ENCODE data around the gene ACE.

ACE gene

DNA sequence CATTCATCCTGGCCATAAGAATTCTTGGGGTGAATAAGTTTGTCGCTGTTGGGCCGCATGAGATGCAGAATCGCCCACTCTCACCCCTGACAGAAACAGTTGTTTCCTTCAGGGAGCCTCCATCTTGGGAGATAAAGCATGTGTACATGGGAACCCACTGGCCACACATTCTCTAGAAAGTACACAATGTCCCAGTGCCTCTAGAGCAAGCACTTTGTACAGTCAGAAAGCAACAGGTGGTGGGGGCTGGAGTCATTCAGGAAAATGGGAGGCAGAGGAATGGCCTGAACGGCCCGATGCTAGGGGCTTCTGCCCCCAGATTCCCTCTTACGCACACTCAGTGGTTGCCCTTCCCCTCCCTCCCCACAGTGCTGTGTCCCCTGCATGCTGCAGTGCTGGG lies 16.1 kb downstream of the ACE start:
- no peak for DNase-seq

DNA sequence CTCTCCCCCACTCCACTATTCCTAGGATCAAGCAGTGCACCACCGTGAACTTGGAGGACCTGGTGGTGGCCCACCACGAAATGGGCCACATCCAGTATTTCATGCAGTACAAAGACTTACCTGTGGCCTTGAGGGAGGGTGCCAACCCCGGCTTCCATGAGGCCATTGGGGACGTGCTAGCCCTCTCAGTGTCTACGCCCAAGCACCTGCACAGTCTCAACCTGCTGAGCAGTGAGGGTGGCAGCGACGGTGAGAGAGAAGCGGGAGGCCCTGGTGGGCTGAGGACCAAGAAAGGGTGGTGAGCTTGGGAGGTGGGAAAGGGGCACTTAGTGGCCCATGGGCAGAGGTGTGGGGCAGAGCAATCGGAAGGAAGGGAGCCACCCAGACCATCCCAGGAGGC lies 16.6 kb downstream of the ACE start:
- DNase-seq: no peak

DNA sequence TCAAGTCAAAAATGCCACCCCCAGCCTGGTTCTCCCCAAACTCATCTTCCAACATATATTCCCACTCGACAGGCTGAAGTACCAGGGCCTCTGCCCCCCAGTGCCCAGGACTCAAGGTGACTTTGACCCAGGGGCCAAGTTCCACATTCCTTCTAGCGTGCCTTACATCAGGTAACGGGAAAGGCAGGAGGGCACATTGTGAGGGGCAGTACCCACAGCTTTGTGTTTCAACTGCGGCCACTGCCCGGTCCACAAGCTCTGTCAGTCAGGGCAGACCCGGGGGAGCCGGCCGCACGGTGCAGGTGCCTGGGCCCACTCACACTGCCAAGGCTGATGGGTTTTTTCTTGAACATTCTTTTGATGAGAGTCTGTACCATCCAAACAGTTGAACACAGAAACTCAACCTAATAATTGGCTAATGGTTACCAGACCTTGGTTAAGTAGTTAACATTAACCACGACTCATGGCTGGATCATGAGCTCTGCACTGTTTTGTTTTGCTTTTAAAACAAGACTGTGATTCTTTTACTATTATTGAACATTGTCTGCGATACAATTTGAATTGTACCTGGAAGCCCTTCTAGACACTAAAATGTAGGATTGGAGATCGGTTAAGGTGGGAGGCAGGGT lies 17.6 kb downstream of the ACE start:
- DNase-seq: no peak

DNA sequence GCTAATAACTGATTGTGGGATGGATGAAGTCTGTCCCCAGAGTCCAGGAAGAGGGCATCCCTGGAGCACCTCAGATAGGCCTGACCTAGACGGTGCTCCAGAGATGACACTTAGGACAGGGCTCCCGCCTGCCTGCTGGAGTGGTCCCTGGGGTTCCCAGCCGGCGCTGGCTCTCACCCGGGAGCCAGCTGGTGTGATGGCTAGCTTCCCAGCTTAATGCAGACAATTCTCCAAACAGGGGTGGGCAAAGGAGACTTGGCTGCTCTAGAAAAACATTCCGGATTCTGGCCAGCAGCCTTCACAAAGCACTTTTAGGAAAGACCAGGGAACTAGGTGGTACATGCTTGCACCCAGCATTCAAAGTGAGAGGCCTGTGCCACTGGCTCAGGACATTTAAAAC lies 18.6 kb downstream of the ACE start:
- DNase-seq: no peak

DNA sequence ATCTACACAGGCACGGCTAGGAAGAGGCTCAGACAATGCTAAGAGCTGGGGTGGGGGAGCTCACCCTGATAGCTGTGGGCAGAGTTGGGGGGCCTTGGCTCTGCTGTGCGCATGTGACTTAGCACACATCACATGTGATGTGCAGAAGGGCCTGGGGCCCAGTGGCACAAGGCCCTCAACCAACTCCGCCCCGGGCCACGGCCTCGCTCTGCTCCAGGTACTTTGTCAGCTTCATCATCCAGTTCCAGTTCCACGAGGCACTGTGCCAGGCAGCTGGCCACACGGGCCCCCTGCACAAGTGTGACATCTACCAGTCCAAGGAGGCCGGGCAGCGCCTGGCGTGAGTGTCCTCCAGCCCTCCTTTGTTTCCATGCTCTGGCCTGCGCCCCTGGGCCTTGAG lies 19.3 kb downstream of the ACE start:
- no peak for DNase-seq

DNA sequence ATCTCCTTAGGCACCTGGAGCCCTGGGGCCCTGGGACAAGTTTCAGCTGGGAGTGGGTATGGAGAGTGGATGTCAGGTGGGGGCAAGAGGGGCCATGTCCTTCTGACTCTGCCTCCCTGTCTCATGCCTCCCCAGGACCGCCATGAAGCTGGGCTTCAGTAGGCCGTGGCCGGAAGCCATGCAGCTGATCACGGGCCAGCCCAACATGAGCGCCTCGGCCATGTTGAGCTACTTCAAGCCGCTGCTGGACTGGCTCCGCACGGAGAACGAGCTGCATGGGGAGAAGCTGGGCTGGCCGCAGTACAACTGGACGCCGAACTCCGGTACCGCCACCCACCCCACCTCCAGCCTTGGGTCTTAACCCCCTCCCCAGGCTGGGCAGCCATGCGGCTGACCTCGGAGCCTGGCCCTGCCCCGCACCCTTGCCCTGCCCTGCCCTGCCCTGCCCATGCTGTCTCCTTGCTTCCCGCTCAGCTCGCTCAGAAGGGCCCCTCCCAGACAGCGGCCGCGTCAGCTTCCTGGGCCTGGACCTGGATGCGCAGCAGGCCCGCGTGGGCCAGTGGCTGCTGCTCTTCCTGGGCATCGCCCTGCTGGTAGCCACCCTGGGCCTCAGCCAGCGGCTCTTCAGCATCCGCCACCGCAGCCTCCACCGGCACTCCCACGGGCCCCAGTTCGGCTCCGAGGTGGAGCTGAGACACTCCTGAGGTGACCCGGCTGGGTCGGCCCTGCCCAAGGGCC lies 20.0 kb downstream of the ACE start:
- DNase-seq: no peak

DNA sequence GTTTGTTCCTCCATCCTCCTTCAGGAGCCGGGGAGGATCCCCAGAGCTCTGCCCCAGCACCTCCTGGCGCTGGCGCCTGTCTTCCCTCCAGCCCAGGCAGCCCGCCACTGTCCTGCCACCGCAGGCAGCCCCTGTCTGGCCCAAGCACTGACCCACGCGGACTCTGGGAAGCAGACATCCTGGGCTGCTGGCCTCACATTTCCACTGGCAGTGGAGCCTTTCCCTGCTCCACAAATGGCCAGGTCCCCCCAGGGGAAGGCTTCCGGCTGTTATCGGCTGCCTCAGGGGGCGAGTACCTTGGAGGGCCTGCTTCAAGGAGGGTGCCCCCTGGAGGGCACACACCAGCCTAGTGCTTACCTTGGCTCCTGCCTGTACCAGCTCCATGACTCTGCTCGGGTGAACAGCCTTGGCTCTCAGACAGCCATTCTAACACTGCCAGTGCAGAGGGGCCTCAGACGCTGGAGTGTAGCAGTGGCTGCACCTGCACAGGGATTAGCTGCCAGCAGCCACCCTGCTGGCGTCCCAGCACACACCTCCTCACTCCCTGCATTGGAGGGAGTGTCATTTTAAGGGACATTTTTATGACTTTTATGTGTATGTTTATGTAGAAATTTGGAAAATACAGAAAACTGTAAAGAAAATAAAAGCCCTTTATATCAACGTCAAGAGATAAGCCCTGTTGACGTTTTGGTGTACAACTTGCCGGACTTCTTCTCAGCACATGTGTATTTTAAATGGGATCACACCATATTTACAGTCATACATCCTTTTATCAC lies 21.0 kb downstream of the ACE start:
- DNase-seq: no peak

DNA sequence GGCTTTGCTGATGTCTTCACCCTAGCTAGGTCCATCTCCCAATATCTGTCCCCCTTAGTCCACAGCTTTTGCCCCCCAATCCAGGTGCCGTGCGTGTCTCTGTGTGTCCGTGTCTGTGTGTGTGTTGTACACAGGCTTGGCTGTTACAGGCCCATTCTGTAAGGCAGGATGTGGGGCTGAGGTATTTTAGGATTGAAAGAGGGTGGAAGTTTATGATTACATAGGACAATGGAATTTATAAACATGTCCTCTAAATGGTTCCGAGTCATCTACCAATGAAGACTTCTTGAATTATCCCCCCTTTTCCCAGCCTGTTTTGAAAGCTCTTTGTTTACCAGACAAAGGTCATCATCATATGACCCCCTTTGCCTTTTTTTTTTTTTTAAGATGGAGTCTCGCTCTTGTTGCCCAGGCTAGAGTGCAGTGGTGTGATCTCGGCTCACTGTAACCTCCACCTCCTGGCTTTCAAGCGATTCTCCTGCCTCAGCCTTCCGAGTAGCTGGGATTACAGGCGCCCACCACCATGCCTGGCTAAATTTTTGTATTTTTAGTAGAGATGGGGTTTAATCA lies 21.9 kb downstream of the ACE start:
- DNase-seq: peak; percentile 21

DNA sequence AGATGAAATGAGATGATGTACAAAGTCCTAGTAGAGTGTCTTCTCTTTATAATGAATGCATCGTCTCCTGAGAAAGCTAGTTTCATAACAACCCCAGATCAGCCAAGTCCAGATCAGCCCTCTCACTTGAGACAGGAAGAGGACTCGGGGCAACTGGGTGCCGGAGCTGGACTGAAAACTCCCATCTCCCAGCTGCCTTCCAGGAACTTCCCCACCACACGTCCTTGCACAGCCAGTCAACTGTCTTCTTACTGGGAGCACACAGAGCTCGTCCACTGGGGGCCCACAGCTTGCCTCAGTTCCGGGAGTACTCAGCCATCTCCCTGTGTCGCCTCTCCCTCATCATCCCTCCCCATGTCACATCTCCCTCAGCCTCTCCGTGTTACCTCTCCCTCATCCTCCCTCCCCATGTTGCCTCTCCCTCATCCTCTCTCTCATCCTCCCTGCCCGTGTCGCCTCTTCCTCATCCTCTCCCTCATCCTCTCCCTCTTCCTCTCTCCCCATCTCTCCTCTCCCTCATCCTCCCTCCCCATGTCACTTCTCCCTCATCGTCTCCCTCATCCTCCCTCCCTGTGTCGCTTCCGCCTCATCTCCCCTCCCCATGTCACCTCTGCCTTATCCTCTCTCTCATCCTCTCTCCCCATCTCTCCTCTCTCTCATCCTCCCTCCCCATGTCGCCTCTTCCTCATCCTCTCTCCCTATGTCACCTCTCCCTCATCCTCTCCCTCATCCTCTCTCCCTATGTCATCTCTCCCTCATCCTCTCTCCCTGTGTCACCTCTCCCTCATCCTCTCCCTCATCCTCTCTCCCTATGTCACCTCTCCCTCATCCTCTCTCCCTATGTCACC lies 23.9 kb downstream of the ACE start:
- DNase-seq: peak; percentile 65

DNA sequence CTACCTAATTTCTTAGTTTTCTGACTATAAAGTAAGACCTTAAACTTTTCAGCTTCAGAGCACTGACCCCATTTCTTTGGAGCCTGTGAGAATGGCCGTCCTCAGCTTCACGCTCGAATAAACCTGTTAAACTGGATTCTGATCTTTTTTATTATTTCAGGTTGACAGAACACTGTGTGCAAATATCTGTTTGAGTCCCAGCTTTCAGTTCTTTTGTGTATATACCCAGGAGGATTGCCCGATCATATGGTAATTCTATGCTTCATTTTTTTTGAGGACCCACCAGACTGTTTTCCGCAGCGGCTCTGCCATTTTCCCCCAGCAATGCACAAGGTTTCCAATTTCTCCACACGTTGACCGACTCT lies 26.5 kb downstream of the ACE start:
- no peak for DNase-seq

DNA sequence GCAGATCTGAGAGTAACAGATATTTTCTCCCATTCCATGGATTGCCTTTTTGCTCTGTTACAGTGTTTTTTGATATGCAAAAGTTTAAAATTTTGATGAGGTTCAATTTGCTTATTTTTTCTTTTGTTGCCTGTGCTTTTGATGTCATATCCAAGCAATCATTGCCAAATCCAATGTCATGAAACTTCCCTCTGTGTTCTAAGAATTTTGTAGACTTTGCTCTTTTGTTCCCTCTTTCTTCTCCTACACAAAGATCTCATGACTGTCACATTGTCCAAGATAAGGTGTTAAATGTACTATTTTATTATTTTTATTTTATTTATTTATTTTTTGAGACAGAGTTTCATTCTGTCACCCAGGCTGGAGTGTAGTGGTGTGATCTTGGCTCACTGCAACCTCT lies 27.4 kb downstream of the ACE start:
- DNase-seq: peak; percentile 39

DNA sequence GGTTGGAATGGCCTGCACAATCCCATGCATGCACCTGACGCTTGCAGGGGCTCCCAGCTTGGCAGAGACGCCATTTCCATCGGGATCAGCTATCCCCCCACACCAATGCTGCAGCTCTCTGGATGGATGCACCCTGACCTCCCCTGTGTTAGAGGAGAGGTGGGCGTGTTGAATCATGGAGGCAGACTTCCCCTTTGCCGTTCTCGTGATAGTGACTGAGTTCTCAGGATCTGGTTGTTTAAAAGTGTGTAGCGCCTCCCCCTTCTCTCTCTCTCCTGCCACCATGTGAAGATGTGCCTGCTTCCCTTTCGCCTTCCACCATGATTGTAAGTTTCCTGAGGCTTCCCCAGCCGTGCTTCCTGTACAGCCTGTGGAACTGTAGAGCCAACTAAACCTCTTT lies 28.5 kb downstream of the ACE start:
- DNase-seq: peak; percentile 31

DNA sequence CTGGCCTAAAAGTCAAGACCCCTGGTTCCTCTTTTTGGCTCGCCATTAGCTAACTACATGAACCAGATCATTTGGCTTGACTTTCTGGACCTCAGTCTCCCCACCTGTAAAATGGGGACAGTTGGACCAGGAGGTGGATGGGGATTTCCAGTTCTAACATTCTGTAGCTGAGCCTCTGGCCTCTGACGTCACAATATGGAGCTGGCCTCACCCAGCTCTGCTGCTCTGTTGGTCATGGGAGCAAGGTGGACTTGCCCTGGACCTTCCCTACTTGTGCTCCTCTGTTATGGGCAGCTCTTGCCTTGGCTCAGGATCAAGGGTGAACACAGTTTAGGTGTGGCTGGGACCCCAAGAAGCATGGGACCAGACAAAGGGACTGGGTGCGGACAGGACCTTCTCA lies 29.8 kb downstream of the ACE start:
- no peak for DNase-seq

DNA sequence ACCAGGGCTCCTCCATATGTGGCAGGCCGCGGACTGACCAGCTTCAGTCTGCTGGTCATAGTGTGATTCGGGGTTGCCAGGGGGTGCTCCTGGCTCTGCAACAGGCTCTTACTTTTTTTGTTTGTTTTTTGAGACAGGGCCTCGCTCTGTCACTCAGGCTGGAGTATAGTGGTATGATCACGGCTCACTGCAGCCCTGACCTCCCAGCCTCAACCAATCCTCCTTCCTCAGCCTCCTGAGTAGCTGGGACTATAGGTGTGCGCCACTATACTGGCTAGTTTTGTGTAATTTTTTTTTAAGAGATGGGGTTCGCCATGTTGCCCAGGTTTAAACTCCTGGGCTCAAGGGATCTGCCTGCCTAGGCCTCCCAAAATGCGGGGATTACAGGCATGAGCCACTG lies 34.5 kb downstream of the ACE start:
- no peak for DNase-seq

DNA sequence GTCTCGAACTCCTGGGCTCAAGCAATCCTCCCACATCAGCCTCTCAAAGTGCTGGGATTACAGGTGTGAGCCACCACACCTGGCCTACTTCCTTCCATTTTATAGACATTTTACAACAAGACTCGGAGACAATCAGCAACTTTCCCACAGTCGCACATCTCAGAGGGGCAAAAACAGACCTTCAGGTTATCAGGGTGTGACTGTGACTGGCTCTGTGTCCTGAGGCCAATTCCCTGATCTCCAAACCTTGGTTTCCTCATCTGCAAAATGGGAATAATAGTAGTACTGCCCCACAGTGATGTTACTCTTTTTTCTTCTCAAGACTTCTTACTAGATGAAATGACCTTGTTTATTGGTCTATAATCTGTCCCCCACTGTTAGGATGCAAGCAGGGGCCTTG lies 35.5 kb downstream of the ACE start:
- no peak for DNase-seq

DNA sequence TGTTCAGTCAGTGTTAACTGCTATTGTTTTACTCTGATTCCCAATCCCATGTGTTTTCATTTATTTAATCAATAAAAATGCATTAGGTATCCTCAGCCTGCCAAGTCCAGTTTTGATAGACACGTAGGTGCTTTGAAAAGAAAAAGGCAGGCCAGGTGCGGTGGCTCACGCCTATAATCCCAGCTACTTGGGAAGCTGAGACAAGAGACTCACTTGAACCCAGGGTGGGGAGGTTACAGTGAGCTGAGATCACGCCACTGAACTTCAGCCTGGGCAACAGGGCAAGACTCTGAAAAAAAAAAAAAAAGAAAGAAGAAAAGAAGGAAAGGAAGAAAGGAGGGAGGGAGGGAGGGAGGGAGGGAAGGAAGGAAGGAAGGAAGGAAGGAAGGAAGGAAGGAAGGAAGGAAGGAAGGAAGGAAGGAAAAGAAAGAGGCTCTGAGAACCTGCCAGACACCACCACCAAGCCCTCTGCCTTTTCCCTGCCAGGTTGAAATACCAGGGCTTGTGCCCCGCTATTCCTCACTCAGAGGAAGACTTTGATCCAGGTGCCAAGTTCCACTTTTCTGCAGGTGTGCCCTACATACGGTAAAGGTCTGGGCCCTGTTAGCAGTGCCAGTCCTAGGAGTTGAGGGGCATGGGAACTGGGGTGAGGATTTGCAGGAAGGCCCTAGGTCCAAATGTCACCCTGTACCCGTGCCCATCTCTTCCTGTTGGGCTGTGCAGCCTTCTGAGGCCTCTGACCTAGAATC lies 36.2 kb downstream of the ACE start:
- DNase-seq: no peak

DNA sequence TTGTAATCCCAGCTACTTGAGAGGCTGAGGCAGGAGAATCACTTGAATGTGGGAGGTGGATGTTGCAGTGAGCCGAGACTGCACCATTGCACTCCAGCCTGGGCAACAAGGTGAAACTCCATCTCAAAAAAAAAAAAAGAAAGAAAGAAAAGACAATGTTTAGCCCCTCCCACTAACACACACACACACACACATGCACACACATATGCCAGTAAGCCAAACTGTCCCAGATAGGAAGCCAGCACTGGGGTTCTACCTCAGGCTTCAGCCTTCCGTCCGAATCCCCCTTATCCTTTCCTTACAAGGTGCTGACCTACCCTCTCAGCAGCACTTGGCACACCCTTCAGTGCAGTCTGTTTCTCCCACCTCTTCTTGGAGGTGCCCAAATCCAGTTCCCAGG lies 37.6 kb downstream of the ACE start:
- DNase-seq: no peak

DNA sequence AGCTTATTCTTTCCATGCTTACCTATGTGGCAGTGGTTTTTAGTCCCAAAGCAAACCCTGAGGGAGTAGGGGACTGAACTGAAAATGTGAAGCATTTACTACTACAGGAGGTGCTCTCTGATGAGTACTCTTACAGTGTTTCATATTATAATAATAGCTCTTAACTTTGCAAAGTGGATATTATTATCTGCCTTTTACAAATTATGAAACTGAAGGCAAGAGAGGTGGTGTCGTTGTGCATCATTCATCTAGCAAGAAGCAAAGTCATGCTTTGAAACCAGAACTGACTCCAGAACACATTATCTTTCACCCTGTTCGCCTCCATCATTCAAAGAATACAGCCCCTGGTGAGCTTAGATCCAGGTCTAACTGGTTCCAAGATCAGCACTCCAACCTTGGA lies 38.1 kb downstream of the ACE start:
- DNase-seq: peak; percentile 17

DNA sequence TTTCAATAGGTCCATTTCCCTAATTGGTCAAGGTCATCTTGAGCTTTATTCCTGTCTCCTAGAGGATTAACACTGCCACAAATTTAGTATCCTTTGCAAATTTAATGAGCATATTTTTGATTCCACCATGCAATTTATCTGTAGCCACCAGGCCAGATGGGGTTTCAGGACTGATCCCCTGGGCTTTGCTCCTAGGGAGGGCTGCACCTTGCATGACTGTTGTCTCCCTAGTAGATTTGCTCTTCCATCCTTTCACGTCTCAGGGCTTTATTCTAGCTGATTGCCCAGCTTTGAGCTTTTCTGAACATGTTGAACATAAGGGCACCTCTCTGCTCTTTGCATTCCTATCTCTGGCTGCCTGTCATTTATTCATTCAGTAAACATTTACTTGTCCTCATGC lies 38.6 kb downstream of the ACE start:
- DNase-seq: no peak

DNA sequence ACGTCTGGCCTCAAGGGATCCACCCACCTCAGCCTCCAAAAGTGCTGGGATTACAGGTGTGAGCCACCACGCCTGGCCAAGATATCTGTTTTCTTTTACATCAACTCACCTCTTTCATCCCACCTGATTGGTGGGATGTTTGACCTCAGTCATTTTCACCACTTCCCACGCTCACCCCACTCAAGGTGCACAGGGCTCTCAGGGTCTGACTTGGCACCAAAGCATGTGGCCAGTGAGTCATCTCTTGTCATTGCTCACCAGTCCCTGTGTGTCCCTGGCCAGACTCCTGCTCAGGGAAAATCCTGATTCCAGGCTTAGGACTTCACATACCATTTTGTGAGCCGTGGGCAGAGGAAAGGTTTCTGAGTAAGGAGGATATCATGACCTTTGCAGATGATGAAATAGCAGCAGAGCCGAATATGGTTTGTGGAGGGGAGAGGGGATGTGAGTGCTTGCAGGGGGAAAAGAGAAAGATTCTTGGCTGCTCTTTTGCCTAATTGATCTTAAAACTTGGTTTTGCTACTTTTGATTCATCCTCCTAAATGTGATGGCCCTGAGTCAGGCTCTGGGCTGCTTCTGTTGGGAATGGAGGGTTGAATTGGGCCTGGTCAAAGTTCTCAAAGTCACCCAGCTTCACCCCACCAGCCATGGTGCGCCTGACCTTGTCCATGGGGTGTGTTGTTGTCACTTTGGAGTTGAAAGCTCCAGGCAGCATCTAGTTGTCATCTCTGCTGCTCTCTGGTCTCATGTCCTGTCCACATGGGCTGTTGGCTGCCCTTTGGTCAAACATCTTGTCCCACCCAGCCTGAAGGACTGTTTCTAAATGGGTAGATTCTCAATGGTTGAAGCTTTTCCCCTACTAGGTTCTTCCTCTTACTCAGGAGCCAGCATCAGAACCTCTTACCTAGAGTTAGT lies 40.3 kb downstream of the ACE start:
- DNase-seq: peak; percentile 44
